Astrocyte of the spinal cord (primary cell): Measurements from ENCODE around the gene TNXB.

Experiments
- DNase-seq: peaks from one replicate; pipeline ENCODE4 v3.0.0; 2011; ENCODE audit warnings: low read depth, low spot score
- H3K4me3 ChIP-seq: 2 replicates; pipeline ENCODE4 v1.5.1; 2011; ENCODE audit warnings: low read depth, mild to moderate bottlenecking, low read length, moderate library complexity
- CTCF ChIP-seq: IDR thresholded peaks from 2 replicates; pipeline ENCODE4 v1.5.1; 2012; ENCODE audit warnings: low read depth, mild to moderate bottlenecking, low read length, inconsistent platforms
- in situ Hi-C: cut with HindIII; loops from 2 replicates; pipeline ENCODE4 v1.10.0; 2017; ENCODE audit warnings: low sequenced_read_pairs

The TNXB gene

GRCh38 chr6:32085759-32086459 is 23.2 kb downstream of the TNXB start:
- DNase-seq = no peak
- H3K4me3 ChIP-seq = no peak overlapping the region
- no peak for TF ChIP-seq CTCF
- in situ Hi-C loops = no loop called here

GRCh38 chr6:32084780-32085179 is 24.4 kb downstream of the TNXB start:
- TF ChIP-seq CTCF = no peak
- H3K4me3 ChIP-seq = no peak overlapping the region
- in situ Hi-C loops = no loop called here
- no peak for DNase-seq

- no peak overlapping the region for H3K4me3 ChIP-seq
- no peak for DNase-seq
- in situ Hi-C loops = no loop called here
- no peak for TF ChIP-seq CTCF
These were observed 25.0 kb downstream of the TNXB start for GRCh38 chr6:32083812-32084768.

- TF ChIP-seq CTCF = no peak
- DNase-seq = peak; percentile 35
- in situ Hi-C loops = no loop called here
- H3K4me3 ChIP-seq = no peak overlapping the region
These were observed 26.2 kb downstream of the TNXB start for GRCh38 chr6:32082935-32083334.

- in situ Hi-C loops = no loop called here
- no peak for DNase-seq
- H3K4me3 ChIP-seq = no peak overlapping the region
- no peak for TF ChIP-seq CTCF
These were observed 26.7 kb downstream of the TNXB start for GRCh38 chr6:32082478-32082877.

- in situ Hi-C loops = no loop called here
- no peak for TF ChIP-seq CTCF
- H3K4me3 ChIP-seq = no peak overlapping the region
- peak; percentile 83 for DNase-seq
These were observed 27.8 kb downstream of the TNXB start for GRCh38 chr6:32081168-32081990.
